Liver (tissue), 9 donors: ENCODE measurements around the gene COLEC11. TPM values are rescaled to one million over a fixed set of nuclear protein-coding genes. Genes with fewer than 3 reads are reported as not detected.

Experiments used
- DNase-seq: peaks from one replicate; pipeline ENCODE4 v3.0.0-alpha.2; 2017; ENCODE audit warnings: low spot score
- H3K27ac ChIP-seq, 2 donors: one replicate each; pipeline ENCODE4 v1.7.0; 2013; ENCODE audit warnings: inconsistent platforms in 2 of 2, low read length in 2 of 2, control low read depth in 1 of 2, low read depth in 1 of 2, mild to moderate bottlenecking in 1 of 2
- H3K27me3 ChIP-seq, 4 donors: one replicate each; pipeline versions ENCODE4 v1.6.1 to v1.7.0; 2013; ENCODE audit warnings: low read length in 3 of 4, inconsistent platforms in 1 of 4, mild to moderate bottlenecking in 1 of 4, moderate library complexity in 1 of 4; ENCODE audit not compliant: control insufficient read depth in 4 of 4, insufficient read depth in 4 of 4
- H3K36me3 ChIP-seq, 4 donors: one replicate each; pipeline versions ENCODE4 v1.6.1 to v1.7.0; 2013; ENCODE audit warnings: low read length in 3 of 4, mild to moderate bottlenecking in 3 of 4, low read depth in 1 of 4, moderate library complexity in 1 of 4; ENCODE audit not compliant: control insufficient read depth in 4 of 4, insufficient read depth in 3 of 4
- H3K4me1 ChIP-seq, 4 donors: one replicate each; pipeline versions ENCODE4 v1.6.1 to v1.7.0; 2013; ENCODE audit warnings: low read length in 3 of 4, mild to moderate bottlenecking in 3 of 4, moderate library complexity in 1 of 4; ENCODE audit not compliant: control insufficient read depth in 4 of 4, insufficient read depth in 4 of 4
- H3K4me3 ChIP-seq, 3 donors: one replicate each; pipeline versions ENCODE4 v1.6.1 to v1.7.0; 2013; ENCODE audit warnings: low read length in 3 of 3, control low read depth in 1 of 3, low read depth in 1 of 3, mild to moderate bottlenecking in 1 of 3
- H3K9ac ChIP-seq, 2 donors: one replicate each; pipeline ENCODE4 v1.7.0; 2013; ENCODE audit warnings: low read length in 2 of 2, mild to moderate bottlenecking in 2 of 2, moderate library complexity in 2 of 2, control low read depth in 1 of 2, low read depth in 1 of 2
- H3K9me3 ChIP-seq, 4 donors: one replicate each; pipeline versions ENCODE4 v1.6.1 to v1.7.0; 2013; ENCODE audit warnings: low read length in 3 of 4; ENCODE audit not compliant: control insufficient read depth in 4 of 4
- EGR1 ChIP-seq, 2 donors: IDR thresholded peaks; 2 replicates each; pipeline ENCODE4 v1.6.1; 2016 to 2018; ENCODE audit warnings: antibody characterized with exemption in 2 of 2, low read depth in 2 of 2
- FOXA1 ChIP-seq: IDR thresholded peaks from 2 replicates; pipeline ENCODE4 v1.6.1; 2016; ENCODE audit warnings: antibody characterized with exemption
- FOXA2 ChIP-seq: IDR thresholded peaks from 2 replicates; pipeline ENCODE4 v1.6.1; 2016; ENCODE audit warnings: antibody characterized with exemption
- GABPA ChIP-seq, 2 donors: IDR thresholded peaks in 1 of 2; conservative IDR thresholded peaks in 1 of 2; 2 replicates each; pipeline ENCODE4 v1.6.1; 2016; ENCODE audit warnings: antibody characterized with exemption in 2 of 2, mild to moderate bottlenecking in 1 of 2, moderate library complexity in 1 of 2
- HNF4A ChIP-seq, 2 donors: conservative IDR thresholded peaks; 2 replicates each; pipeline ENCODE4 v1.6.1; 2016; ENCODE audit warnings: antibody characterized with exemption in 2 of 2, mild to moderate bottlenecking in 2 of 2
- HNF4G ChIP-seq: IDR thresholded peaks from 2 replicates; pipeline ENCODE4 v1.6.1; 2016; ENCODE audit warnings: antibody characterized with exemption
- JUND ChIP-seq, 2 donors: IDR thresholded peaks; 2 replicates each; pipeline ENCODE4 v1.6.1; 2016; ENCODE audit warnings: antibody characterized with exemption in 2 of 2
- NR2F2 ChIP-seq: IDR thresholded peaks from 2 replicates; pipeline ENCODE4 v1.6.1; 2016; ENCODE audit warnings: antibody characterized with exemption
- RAD21 ChIP-seq, 2 donors: IDR thresholded peaks; 2 replicates each; pipeline ENCODE4 v1.6.1; 2016; ENCODE audit warnings: antibody characterized with exemption in 2 of 2, mild to moderate bottlenecking in 2 of 2
- RXRA ChIP-seq, 2 donors: IDR thresholded peaks; 2 replicates each; pipeline ENCODE4 v1.6.1; 2017 to 2018; ENCODE audit warnings: antibody characterized with exemption in 2 of 2, mild to moderate bottlenecking in 1 of 2
- SP1 ChIP-seq: IDR thresholded peaks from 2 replicates; pipeline ENCODE4 v1.6.1; 2018; ENCODE audit warnings: antibody characterized with exemption, mild to moderate bottlenecking
- TAF1 ChIP-seq: conservative IDR thresholded peaks from 2 replicates; pipeline ENCODE4 v1.6.1; 2016; ENCODE audit warnings: antibody characterized with exemption, mild to moderate bottlenecking
- YY1 ChIP-seq: IDR thresholded peaks from 2 replicates; pipeline ENCODE4 v1.6.1; 2016; ENCODE audit warnings: antibody characterized with exemption, mild to moderate bottlenecking
- WGBS: extraction: QIAGEN DNeasy Blood & Tissue Kit; methylation state at CpG from one replicate; pipeline ENCODE4 v1.1.7; 2013; 5-methylcytosine and 5-hydroxymethylcytosine counted together
- polyA plus RNA-seq, 2 donors: library from polyadenylated mRNA; stranded (reverse) in 1 of 2; unstranded in 1 of 2; fragments of 200-250 nt in 1 of 2; fragments of >200 nt in 1 of 2; fragmentation: Nextera tagmentation in 1 of 2; extraction: Ambion mirVana in 1 of 2; gene quantifications; one replicate each; pipeline versions ENCODE4 v1.2.1 to v1.2.3, GENCODE V29; 2013 to 2015
- total RNA-seq, 2 donors: library from RNA; depleted of rRNA; stranded (reverse); fragments of >200 nt; gene quantifications; one replicate each; pipeline ENCODE4 v1.2.3, GENCODE V29; 2014
- TF ChIP-seq, protein P1 (sequence below): IDR thresholded peaks from 2 replicates; pipeline ENCODE4 v1.6.1; 2016; ENCODE audit warnings: antibody characterized with exemption
- TF ChIP-seq, protein P2 (sequence below): IDR thresholded peaks from 2 replicates; pipeline ENCODE4 v1.6.1; 2016; ENCODE audit warnings: antibody characterized with exemption, mild to moderate bottlenecking
- TF ChIP-seq, protein P3 (sequence below): IDR thresholded peaks from 2 replicates; pipeline ENCODE4 v1.6.1; 2016; ENCODE audit warnings: antibody characterized with exemption
- TF ChIP-seq, protein P4 (sequence below): fragments of 150-350 bp; IDR thresholded peaks from 2 replicates; pipeline ENCODE4 v1.5.1; 2017; ENCODE audit warnings: improper control_type of control experiment, low read depth, low read length; ENCODE audit not compliant: missing input control
- TF ChIP-seq, protein P5 (sequence below): IDR thresholded peaks from 2 replicates; pipeline ENCODE4 v1.6.1; 2016; ENCODE audit warnings: antibody characterized with exemption
- donor health status: healthy.
- donor health status: healthy.
- donor health status: healthy.
- donor health status: healthy.
- donor health status: healthy.

The COLEC11 gene
- total and polyA plus RNA-seq, 4 donors, result 31.0 to 100 (median 70.9) TPM

DNA sequence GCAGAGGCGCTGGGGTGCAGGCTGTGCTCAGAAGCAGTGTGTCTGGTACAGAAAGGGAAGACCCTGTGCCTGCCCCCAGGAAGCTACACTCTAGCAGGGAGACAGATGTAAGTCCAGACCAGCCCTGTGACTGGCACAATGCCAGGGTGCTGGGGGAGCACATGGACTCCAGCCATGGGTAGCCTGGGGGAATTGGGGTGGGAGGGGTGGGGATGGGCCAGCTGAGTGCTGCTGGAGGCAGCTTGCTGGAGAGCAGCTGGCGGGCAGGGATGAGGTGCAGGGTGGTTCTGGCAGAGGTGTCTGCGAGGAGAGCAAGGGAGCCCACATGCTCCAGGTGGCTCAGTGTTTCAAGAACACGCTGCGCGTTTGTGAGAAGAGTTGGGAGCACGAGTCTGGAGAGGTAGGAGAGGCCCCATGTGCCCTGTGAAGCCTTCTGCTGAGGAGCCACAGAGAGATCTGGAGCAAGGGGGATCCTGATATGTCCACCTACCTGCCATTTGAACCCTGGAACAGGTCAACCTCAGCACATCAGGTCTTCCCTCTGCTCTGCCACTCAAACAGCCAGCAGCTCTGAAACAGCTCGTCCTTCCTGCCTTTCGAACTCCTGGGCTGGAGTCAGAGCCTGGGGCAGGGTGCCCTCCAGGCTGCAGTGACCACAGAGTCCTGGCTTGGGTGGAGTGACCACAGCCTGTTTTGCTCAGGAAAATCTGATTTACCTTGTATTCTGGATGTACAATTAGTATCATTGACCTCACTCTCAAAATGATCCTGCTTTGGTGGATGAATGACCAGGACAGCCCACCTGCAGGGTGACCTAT is 78.2 kb downstream of the COLEC11 start:
- no peak overlapping the region for H3K9ac ChIP-seq
- 83% methylated on average over 9 of the region's 9 CpGs for WGBS
- TF ChIP-seq EGR1 (IDR thresholded peaks at IDR 0.05; ENCODE audit: low read depth in 2 of 2), result no peak
- TF ChIP-seq SP1, result no peak
- TF ChIP-seq NR2F2, result no peak
- no peak for DNase-seq
- no peaks in the 10 kb centered on the region for H3K9me3 ChIP-seq
- H3K4me3 ChIP-seq, result no peak overlapping the region
- no peaks in the 10 kb centered on the region for H3K27me3 ChIP-seq
- H3K36me3 ChIP-seq, result no peaks in the 10 kb centered on the region
- no peaks in the 10 kb centered on the region for H3K4me1 ChIP-seq
- H3K27ac ChIP-seq, result no peak overlapping the region

DNA sequence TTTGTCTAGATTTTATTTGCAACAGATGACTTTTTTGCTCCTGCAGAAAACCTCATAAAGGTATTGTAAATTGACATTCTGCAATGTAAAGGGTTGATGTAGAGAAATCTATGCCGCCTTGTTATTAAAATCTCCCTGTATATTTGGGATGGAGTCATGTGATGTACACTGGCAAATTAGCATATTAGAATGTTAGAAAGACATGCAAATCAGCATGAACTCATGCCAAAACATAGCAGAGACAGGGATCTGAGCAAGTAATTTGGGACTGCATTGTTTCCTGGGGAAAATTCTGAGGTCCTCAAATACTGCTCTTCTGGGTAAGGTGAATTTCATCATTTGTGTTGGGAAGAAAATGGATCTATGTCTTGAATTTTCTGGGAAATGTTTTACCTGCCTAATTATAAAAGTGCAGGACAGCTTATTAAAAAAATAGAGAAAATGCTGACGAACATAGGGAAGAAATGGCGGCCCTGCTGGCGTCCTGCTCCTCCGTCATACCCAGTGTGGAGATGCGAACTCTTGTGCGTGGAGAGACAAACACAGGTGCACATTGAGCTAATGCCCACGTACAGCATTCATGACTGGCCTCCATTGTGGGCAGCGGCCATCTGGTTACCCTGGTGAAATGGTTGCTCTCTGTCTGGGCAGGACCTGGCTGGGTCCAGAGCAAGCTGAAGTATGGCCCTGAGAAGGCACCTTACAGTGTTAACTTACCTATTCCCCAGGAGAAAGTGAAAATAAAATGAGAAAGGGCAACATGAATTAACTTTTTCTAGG is 79.3 kb downstream of the COLEC11 start:
- no peaks in the 10 kb centered on the region for H3K36me3 ChIP-seq
- no peak overlapping the region for H3K9ac ChIP-seq
- H3K27me3 ChIP-seq, result no peaks in the 10 kb centered on the region
- no peak for DNase-seq
- H3K9me3 ChIP-seq, result no peaks in the 10 kb centered on the region
- no peak overlapping the region for H3K4me3 ChIP-seq
- WGBS, result 88% methylated on average over 9 of the region's 9 CpGs
- no peaks in the 10 kb centered on the region for H3K4me1 ChIP-seq
- TF ChIP-seq RAD21 (IDR thresholded peaks at IDR 0.05) (no peak), GABPA (IDR thresholded peaks at IDR 0.05 in 1 of 2, conservative IDR thresholded peaks at IDR 0.05 in 1 of 2) (no peak), JUND (IDR thresholded peaks at IDR 0.05) (no peak), FOXA1 (no peak), HNF4A (conservative IDR thresholded peaks at IDR 0.05) (no peak), TAF1 (no peak), FOXA2 (no peak)
- TF ChIP-seq, protein P1, sequence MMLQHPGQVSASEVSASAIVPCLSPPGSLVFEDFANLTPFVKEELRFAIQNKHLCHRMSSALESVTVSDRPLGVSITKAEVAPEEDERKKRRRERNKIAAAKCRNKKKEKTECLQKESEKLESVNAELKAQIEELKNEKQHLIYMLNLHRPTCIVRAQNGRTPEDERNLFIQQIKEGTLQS, result no peak
- no peak overlapping the region for H3K27ac ChIP-seq

DNA sequence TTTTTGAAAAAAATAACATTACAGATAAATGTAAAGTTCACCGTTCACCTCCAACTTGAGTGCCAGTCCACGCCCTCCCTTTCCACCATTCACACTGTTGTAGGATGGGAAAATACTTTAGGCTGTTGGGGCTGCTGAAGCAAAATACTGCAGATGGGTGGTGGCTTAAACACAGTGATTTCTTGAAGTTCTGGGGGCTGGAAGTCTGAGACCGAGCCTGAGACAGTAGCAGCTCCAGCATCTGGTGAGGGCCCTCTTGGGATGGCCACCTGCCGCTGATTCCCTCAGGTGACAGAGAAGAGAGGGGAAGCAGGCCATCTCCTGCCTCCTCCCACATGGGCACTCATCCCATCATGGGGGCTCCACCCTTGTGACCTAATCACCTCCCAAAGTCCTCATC is 80.8 kb downstream of the COLEC11 start:
- WGBS, result 94% methylated on average over 4 of the region's 4 CpGs
- H3K36me3 ChIP-seq, result no peaks in the 10 kb centered on the region
- no peaks in the 10 kb centered on the region for H3K27me3 ChIP-seq
- H3K4me1 ChIP-seq, result no peaks in the 10 kb centered on the region
- TF ChIP-seq, protein P1, result no peak
- TF ChIP-seq SP1, result no peak
- TF ChIP-seq, protein P2, sequence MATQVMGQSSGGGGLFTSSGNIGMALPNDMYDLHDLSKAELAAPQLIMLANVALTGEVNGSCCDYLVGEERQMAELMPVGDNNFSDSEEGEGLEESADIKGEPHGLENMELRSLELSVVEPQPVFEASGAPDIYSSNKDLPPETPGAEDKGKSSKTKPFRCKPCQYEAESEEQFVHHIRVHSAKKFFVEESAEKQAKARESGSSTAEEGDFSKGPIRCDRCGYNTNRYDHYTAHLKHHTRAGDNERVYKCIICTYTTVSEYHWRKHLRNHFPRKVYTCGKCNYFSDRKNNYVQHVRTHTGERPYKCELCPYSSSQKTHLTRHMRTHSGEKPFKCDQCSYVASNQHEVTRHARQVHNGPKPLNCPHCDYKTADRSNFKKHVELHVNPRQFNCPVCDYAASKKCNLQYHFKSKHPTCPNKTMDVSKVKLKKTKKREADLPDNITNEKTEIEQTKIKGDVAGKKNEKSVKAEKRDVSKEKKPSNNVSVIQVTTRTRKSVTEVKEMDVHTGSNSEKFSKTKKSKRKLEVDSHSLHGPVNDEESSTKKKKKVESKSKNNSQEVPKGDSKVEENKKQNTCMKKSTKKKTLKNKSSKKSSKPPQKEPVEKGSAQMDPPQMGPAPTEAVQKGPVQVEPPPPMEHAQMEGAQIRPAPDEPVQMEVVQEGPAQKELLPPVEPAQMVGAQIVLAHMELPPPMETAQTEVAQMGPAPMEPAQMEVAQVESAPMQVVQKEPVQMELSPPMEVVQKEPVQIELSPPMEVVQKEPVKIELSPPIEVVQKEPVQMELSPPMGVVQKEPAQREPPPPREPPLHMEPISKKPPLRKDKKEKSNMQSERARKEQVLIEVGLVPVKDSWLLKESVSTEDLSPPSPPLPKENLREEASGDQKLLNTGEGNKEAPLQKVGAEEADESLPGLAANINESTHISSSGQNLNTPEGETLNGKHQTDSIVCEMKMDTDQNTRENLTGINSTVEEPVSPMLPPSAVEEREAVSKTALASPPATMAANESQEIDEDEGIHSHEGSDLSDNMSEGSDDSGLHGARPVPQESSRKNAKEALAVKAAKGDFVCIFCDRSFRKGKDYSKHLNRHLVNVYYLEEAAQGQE, result no peak
- TF ChIP-seq, protein P3, sequence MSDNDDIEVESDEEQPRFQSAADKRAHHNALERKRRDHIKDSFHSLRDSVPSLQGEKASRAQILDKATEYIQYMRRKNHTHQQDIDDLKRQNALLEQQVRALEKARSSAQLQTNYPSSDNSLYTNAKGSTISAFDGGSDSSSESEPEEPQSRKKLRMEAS, result no peak
- TF ChIP-seq, protein P4, sequence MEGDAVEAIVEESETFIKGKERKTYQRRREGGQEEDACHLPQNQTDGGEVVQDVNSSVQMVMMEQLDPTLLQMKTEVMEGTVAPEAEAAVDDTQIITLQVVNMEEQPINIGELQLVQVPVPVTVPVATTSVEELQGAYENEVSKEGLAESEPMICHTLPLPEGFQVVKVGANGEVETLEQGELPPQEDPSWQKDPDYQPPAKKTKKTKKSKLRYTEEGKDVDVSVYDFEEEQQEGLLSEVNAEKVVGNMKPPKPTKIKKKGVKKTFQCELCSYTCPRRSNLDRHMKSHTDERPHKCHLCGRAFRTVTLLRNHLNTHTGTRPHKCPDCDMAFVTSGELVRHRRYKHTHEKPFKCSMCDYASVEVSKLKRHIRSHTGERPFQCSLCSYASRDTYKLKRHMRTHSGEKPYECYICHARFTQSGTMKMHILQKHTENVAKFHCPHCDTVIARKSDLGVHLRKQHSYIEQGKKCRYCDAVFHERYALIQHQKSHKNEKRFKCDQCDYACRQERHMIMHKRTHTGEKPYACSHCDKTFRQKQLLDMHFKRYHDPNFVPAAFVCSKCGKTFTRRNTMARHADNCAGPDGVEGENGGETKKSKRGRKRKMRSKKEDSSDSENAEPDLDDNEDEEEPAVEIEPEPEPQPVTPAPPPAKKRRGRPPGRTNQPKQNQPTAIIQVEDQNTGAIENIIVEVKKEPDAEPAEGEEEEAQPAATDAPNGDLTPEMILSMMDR, result no peak
- no peak for TF ChIP-seq RAD21 (IDR thresholded peaks at IDR 0.05)
- no peak for TF ChIP-seq EGR1 (IDR thresholded peaks at IDR 0.05; ENCODE audit: low read depth in 2 of 2)
- TF ChIP-seq TAF1, result no peak
- no peak for TF ChIP-seq NR2F2
- no peak for TF ChIP-seq HNF4G
- no peak for TF ChIP-seq GABPA (IDR thresholded peaks at IDR 0.05 in 1 of 2, conservative IDR thresholded peaks at IDR 0.05 in 1 of 2)
- TF ChIP-seq, protein P5, sequence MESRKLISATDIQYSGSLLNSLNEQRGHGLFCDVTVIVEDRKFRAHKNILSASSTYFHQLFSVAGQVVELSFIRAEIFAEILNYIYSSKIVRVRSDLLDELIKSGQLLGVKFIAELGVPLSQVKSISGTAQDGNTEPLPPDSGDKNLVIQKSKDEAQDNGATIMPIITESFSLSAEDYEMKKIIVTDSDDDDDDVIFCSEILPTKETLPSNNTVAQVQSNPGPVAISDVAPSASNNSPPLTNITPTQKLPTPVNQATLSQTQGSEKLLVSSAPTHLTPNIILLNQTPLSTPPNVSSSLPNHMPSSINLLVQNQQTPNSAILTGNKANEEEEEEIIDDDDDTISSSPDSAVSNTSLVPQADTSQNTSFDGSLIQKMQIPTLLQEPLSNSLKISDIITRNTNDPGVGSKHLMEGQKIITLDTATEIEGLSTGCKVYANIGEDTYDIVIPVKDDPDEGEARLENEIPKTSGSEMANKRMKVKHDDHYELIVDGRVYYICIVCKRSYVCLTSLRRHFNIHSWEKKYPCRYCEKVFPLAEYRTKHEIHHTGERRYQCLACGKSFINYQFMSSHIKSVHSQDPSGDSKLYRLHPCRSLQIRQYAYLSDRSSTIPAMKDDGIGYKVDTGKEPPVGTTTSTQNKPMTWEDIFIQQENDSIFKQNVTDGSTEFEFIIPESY, result no peak
- no peak for TF ChIP-seq FOXA2
- TF ChIP-seq JUND (IDR thresholded peaks at IDR 0.05), result no peak
- TF ChIP-seq YY1, result no peak
- no peak for TF ChIP-seq RXRA (IDR thresholded peaks at IDR 0.05)
- no peak for TF ChIP-seq FOXA1
- no peak overlapping the region for H3K9ac ChIP-seq
- H3K9me3 ChIP-seq, result no peaks in the 10 kb centered on the region
- no peak overlapping the region for H3K4me3 ChIP-seq
- DNase-seq, result no peak
- H3K27ac ChIP-seq, result no peak overlapping the region
